ENCODE data around the gene ACAD8.
"Not testable (repeated sequence)": the region's sequence is repeated elsewhere in the genome, so short reads cannot be mapped to it uniquely, and the experiment has no call there.

The ACAD8 gene

GRCh38 chr11:134240592-134240991 is 12.8 kb upstream of the ACAD8 start:
- DNase-seq (ENCODE audit: low spot score), result no peak

GRCh38 chr11:134242376-134242775 is 11.0 kb upstream of the ACAD8 start:
- no peak for DNase-seq (ENCODE audit: low spot score)

GRCh38 chr11:134243913-134244312 is 9.5 kb upstream of the ACAD8 start:
- no peak for DNase-seq (ENCODE audit: low spot score)

GRCh38 chr11:134244593-134244992 is 8.8 kb upstream of the ACAD8 start:
- peak; percentile 12 for DNase-seq (ENCODE audit: low spot score)

GRCh38 chr11:134245434-134245833 is 7.9 kb upstream of the ACAD8 start:
- DNase-seq (ENCODE audit: low spot score), result no peak

- no peak for DNase-seq (ENCODE audit: low spot score)
These were observed 7.3 kb upstream of the ACAD8 start for GRCh38 chr11:134246100-134246499.

GRCh38 chr11:134246678-134247077 is 6.7 kb upstream of the ACAD8 start:
- DNase-seq (ENCODE audit: low spot score), result no peak

GRCh38 chr11:134248910-134249480 is 4.4 kb upstream of the ACAD8 start:
- DNase-seq (ENCODE audit: low spot score), result no peak

GRCh38 chr11:134250246-134250645 is 3.1 kb upstream of the ACAD8 start:
- DNase-seq (ENCODE audit: low spot score), result no peak

- no peak for DNase-seq (ENCODE audit: low spot score)
These were observed 2.7 kb upstream of the ACAD8 start for GRCh38 chr11:134250675-134251074.

- no peak for DNase-seq (ENCODE audit: low spot score)
These were observed 801 bp upstream of the ACAD8 start for GRCh38 chr11:134252346-134253187.

- DNase-seq (ENCODE audit: low spot score), result no peak
These were observed 1.2 kb downstream of the ACAD8 start for GRCh38 chr11:134254433-134255183.

- DNase-seq (ENCODE audit: low spot score), result not testable (repeated sequence)
These were observed 1.8 kb downstream of the ACAD8 start for GRCh38 chr11:134255184-134255561.

- DNase-seq (ENCODE audit: low spot score), result no peak
These were observed 3.7 kb downstream of the ACAD8 start for GRCh38 chr11:134257101-134257500.

- no peak for DNase-seq (ENCODE audit: low spot score)
These were observed 5.2 kb downstream of the ACAD8 start for GRCh38 chr11:134258577-134258976.

GRCh38 chr11:134260503-134260902 is 7.1 kb downstream of the ACAD8 start:
- DNase-seq (ENCODE audit: low spot score), result no peak

GRCh38 chr11:134260983-134261382 is 7.6 kb downstream of the ACAD8 start:
- DNase-seq (ENCODE audit: low spot score), result no peak

- DNase-seq (ENCODE audit: low spot score), result peak; percentile 35
These were observed 8.5 kb downstream of the ACAD8 start for GRCh38 chr11:134261626-134262488.

- no peak for DNase-seq (ENCODE audit: low spot score)
These were observed 11.8 kb downstream of the ACAD8 start for GRCh38 chr11:134264966-134265764.

GRCh38 chr11:134266440-134266839 is 13.1 kb downstream of the ACAD8 start:
- no peak for DNase-seq (ENCODE audit: low spot score)

- no peak for DNase-seq (ENCODE audit: low spot score)
These were observed 13.5 kb downstream of the ACAD8 start for GRCh38 chr11:134266841-134267251.

Data from hematopoietic multipotent progenitor cell treated with erythropoietin and hydrocortisone succinate and interleukin-3 and kit ligand, for 15 days (in vitro differentiated cells).